HFFc6 (cell line): ENCODE data around the gene CD247. TPM values are rescaled to one million over a fixed set of nuclear protein-coding genes. Genes with fewer than 3 reads are reported as not detected.

ENCODE experiments used
- DNase-seq: peaks from one replicate; pipeline ENCODE4 v3.0.0-alpha.2; 2018
- H3K27ac Mint-ChIP-seq: 2 replicates; pipeline ENCODE4 v1.8.0; 2020; ENCODE audit warnings: mild to moderate bottlenecking, mixed read lengths
- H3K27me3 Mint-ChIP-seq: 2 replicates; pipeline ENCODE4 v1.8.0; 2021; ENCODE audit warnings: mild to moderate bottlenecking, moderate library complexity, mixed read lengths; ENCODE audit not compliant: insufficient read depth
- H3K36me3 Mint-ChIP-seq: 2 replicates; pipeline ENCODE4 v1.8.0; 2021; ENCODE audit warnings: low read depth, mixed read lengths
- H3K4me1 Mint-ChIP-seq: 2 replicates; pipeline ENCODE4 v1.8.0; 2020; ENCODE audit warnings: low read depth, mixed read lengths
- H3K4me3 Mint-ChIP-seq: 2 replicates; pipeline ENCODE4 v1.8.0; 2020; ENCODE audit warnings: mild to moderate bottlenecking, moderate library complexity, mixed read lengths
- H3K9me3 Mint-ChIP-seq: 2 replicates; pipeline ENCODE4 v1.8.0; 2020; ENCODE audit warnings: mild to moderate bottlenecking, mixed read lengths
- CTCF ChIP-seq: fragments of 200-600 bp; sonication (generic); IDR thresholded peaks from 2 replicates; pipeline ENCODE4 v1.5.0; 2021; ENCODE audit warnings: antibody characterized with exemption, mild to moderate bottlenecking
- total RNA-seq, 6 experiments: library from RNA; stranded (reverse); fragmentation: NEBNext Ultra II Directional; extraction: Animal tissue kit (Norgen Biotek cat#: 25700); gene quantifications; 2 replicates in 1 of 6; 3 replicates in 5 of 6; pipeline ENCODE4 v1.2.3, GENCODE V29; 2021

The CD247 gene
- total RNA-seq, 6 experiments from 2014 or later: not detected

- H3K9me3 Mint-ChIP-seq: no peaks in the 10 kb centered on the region
- TF ChIP-seq CTCF: no peak
- peaks cover 23% of the 10 kb centered on the region for H3K27me3 Mint-ChIP-seq
- H3K36me3 Mint-ChIP-seq: no peaks in the 10 kb centered on the region
- H3K4me3 Mint-ChIP-seq: no peak overlapping the region
- DNase-seq: no peak
- no peaks in the 10 kb centered on the region for H3K4me1 Mint-ChIP-seq
- no peak overlapping the region for H3K27ac Mint-ChIP-seq
Measured at GRCh38 chr1:167509587-167509986, 8.7 kb downstream of the CD247 start.

GRCh38 chr1:167507719-167508118 is 10.6 kb downstream of the CD247 start:
- no peaks in the 10 kb centered on the region for H3K36me3 Mint-ChIP-seq
- DNase-seq: no peak
- no peak overlapping the region for H3K27ac Mint-ChIP-seq
- no peaks in the 10 kb centered on the region for H3K9me3 Mint-ChIP-seq
- no peaks in the 10 kb centered on the region for H3K4me1 Mint-ChIP-seq
- no peak for TF ChIP-seq CTCF
- H3K27me3 Mint-ChIP-seq: peaks cover 33% of the 10 kb centered on the region
- H3K4me3 Mint-ChIP-seq: no peak overlapping the region

- Mint-ChIP-seq H3K4me3 (no peak overlapping the region), H3K9me3 (no peaks in the 10 kb centered on the region), H3K27ac (no peak overlapping the region), H3K36me3 (no peaks in the 10 kb centered on the region), H3K4me1 (no peaks in the 10 kb centered on the region), H3K27me3 (peaks cover 32% of the 10 kb centered on the region)
- TF ChIP-seq CTCF: no peak
- DNase-seq: no peak
Measured at GRCh38 chr1:167504467-167504827, 13.9 kb downstream of the CD247 start.

- H3K4me1 Mint-ChIP-seq: no peaks in the 10 kb centered on the region
- H3K36me3 Mint-ChIP-seq: no peaks in the 10 kb centered on the region
- no peak overlapping the region for H3K27ac Mint-ChIP-seq
- no peak overlapping the region for H3K4me3 Mint-ChIP-seq
- TF ChIP-seq CTCF: no peak
- H3K27me3 Mint-ChIP-seq: peaks cover 32% of the 10 kb centered on the region
- DNase-seq: no peak
- H3K9me3 Mint-ChIP-seq: no peaks in the 10 kb centered on the region
Measured at GRCh38 chr1:167503626-167504466, 14.5 kb downstream of the CD247 start.

GRCh38 chr1:167502719-167503462 is 15.4 kb downstream of the CD247 start:
- Mint-ChIP-seq H3K36me3 (no peaks in the 10 kb centered on the region), H3K4me3 (no peak overlapping the region), H3K9me3 (no peaks in the 10 kb centered on the region), H3K4me1 (no peaks in the 10 kb centered on the region), H3K27ac (no peak overlapping the region), H3K27me3 (peaks cover 33% of the 10 kb centered on the region)
- DNase-seq: no peak
- TF ChIP-seq CTCF: no peak
